ENCODE data around the gene SMOC2. TPM values are rescaled to one million over a fixed set of nuclear protein-coding genes. Genes with fewer than 3 reads are reported as not detected.
A peak's percentile ranks its signal among the peaks of the same experiment; 100 is the strongest.

Gene SMOC2
- total and polyA plus RNA-seq, 2 of the 13 experiments (the other 11 are each of a cell fraction or from before 2014, with no cell fraction given) = not detected

DNA sequence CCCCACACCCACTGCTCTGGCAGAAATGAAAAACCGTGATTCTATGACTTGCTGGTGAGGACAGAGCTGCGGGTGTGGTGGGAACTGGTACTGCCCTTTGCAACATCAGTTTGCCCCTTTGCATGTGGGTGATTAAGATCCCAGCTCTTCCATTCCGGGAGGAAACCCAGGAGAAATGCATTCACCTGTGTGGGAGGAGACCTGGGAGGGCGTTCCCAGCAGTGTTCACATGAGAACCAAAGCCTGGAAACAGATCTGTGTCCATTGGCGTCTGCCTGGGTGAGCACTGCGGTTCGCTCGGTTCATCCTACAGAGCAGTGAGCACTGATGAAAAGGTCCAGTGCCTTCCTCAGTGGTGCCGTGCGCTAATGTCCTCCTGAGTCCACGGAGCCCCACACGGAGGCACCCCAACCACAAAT, 89.7 kb downstream of the SMOC2 start:
- Histone ChIP-seq H2AFZ (ENCODE audit: low read length) (no peak overlapping the region), H3K36me3 (replicated peaks in 1 of 2; ENCODE audit: control insufficient read depth in 1 of 2, insufficient read depth in 2 of 2, low read length in 2 of 2) (no peaks in the 10 kb centered on the region), H3K9ac (ENCODE audit: insufficient read depth, low read depth, low read length) (no peak overlapping the region), H3K4me2 (ENCODE audit: low read depth, low read length) (no peak overlapping the region), H4K20me1 (ENCODE audit: insufficient read depth, low read length) (no peaks in the 10 kb centered on the region), H3K9me3 (ENCODE audit: low read length) (no peaks in the 10 kb centered on the region), H3K4me1 (ENCODE audit: insufficient read depth, low read length) (no peaks in the 10 kb centered on the region), H3K4me3 (replicated peaks in 1 of 3; ENCODE audit: insufficient read depth in 1 of 3, low read depth in 2 of 3, low read length in 3 of 3) (no peak overlapping the region), H3K27ac (ENCODE audit: extremely low read length, insufficient read depth, low read length) (no peak overlapping the region), H3K79me2 (ENCODE audit: insufficient read depth, low read length) (no peaks in the 10 kb centered on the region), H3K27me3 (ENCODE audit: control insufficient read depth in 1 of 2, insufficient read depth in 2 of 2, low read length in 2 of 2) (peaks cover 5 to 66% of the 10 kb centered on the region in 2 experiments; a peak in 4 of 5 replicates)
- no peak for DNase-seq (ENCODE audit: low spot score)
- FAIRE-seq = no peak
- intact Hi-C loops (cut with micrococcal nuclease; ENCODE audit: unreplicated experiment) (no loop called here), in situ Hi-C loops (cut with HindIII; ENCODE audit: extremely low pct_ligation_motif_present, low pct_unique_long_range_greater_than_20kb) (no loop called here)
- WGBS (ENCODE audit: low lambda C conversion rate) = 35% methylated on average over 12 of the region's 12 CpGs
- TF ChIP-seq, protein P1, sequence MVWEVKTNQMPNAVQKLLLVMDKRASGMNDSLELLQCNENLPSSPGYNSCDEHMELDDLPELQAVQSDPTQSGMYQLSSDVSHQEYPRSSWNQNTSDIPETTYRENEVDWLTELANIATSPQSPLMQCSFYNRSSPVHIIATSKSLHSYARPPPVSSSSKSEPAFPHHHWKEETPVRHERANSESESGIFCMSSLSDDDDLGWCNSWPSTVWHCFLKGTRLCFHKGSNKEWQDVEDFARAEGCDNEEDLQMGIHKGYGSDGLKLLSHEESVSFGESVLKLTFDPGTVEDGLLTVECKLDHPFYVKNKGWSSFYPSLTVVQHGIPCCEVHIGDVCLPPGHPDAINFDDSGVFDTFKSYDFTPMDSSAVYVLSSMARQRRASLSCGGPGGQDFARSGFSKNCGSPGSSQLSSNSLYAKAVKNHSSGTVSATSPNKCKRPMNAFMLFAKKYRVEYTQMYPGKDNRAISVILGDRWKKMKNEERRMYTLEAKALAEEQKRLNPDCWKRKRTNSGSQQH (CRISPR knock-in tag; IDR thresholded peaks at IDR 0.05; ENCODE audit: low read depth) = no peak
- TF ChIP-seq TCF7 (IDR thresholded peaks at IDR 0.05; ENCODE audit: low read depth) (no peak), BHLHE40 (IDR thresholded peaks at IDR 0.05; ENCODE audit: low read length) (no peak), NR2C2 (CRISPR knock-in tag; IDR thresholded peaks at IDR 0.05; ENCODE audit: borderline replicate concordance) (no peak), SRF (IDR thresholded peaks at IDR 0.05; ENCODE audit: low read depth, low read length) (no peak), ZNF850 (CRISPR knock-in tag; conservative IDR thresholded peaks at IDR 0.05) (no peak), KLF13 (CRISPR knock-in tag; IDR thresholded peaks at IDR 0.05) (no peak), ZBTB42 (CRISPR knock-in tag; IDR thresholded peaks at IDR 0.05) (no peak), ZNF672 (CRISPR knock-in tag; IDR thresholded peaks at IDR 0.05) (no peak), ZNF83 (CRISPR knock-in tag; IDR thresholded peaks at IDR 0.05; ENCODE audit: borderline replicate concordance) (no peak), GTF3A (CRISPR knock-in tag; conservative IDR thresholded peaks at IDR 0.05) (no peak), NCOA1 (CRISPR knock-in tag; IDR thresholded peaks at IDR 0.05) (no peak), SP1 (IDR thresholded peaks at IDR 0.05) (no peak), SP1 (CRISPR knock-in tag; IDR thresholded peaks at IDR 0.05) (no peak)
- TF ChIP-seq, protein P2, sequence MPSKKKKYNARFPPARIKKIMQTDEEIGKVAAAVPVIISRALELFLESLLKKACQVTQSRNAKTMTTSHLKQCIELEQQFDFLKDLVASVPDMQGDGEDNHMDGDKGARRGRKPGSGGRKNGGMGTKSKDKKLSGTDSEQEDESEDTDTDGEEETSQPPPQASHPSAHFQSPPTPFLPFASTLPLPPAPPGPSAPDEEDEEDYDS (CRISPR knock-in tag; IDR thresholded peaks at IDR 0.05) = no peak
- TF ChIP-seq, protein P3, sequence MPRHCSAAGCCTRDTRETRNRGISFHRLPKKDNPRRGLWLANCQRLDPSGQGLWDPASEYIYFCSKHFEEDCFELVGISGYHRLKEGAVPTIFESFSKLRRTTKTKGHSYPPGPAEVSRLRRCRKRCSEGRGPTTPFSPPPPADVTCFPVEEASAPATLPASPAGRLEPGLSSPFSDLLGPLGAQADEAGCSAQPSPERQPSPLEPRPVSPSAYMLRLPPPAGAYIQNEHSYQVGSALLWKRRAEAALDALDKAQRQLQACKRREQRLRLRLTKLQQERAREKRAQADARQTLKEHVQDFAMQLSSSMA (CRISPR knock-in tag; IDR thresholded peaks at IDR 0.05) = no peak
- TF ChIP-seq, protein P4, sequence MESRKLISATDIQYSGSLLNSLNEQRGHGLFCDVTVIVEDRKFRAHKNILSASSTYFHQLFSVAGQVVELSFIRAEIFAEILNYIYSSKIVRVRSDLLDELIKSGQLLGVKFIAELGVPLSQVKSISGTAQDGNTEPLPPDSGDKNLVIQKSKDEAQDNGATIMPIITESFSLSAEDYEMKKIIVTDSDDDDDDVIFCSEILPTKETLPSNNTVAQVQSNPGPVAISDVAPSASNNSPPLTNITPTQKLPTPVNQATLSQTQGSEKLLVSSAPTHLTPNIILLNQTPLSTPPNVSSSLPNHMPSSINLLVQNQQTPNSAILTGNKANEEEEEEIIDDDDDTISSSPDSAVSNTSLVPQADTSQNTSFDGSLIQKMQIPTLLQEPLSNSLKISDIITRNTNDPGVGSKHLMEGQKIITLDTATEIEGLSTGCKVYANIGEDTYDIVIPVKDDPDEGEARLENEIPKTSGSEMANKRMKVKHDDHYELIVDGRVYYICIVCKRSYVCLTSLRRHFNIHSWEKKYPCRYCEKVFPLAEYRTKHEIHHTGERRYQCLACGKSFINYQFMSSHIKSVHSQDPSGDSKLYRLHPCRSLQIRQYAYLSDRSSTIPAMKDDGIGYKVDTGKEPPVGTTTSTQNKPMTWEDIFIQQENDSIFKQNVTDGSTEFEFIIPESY (CRISPR knock-in tag; IDR thresholded peaks at IDR 0.05) = no peak
- peak; percentile 42; the same call in 2 of the 3 replicates for ATAC-seq
- ChIA-PET POLR2A (no interaction called here), CTCF (ENCODE audit: low intra/inter-chr PET ratio, low total read pairs) (no interaction called here)
- no TSS peak for BruUV-seq (replicated peaks)

All from HepG2 (cell line).